Endodermal cell (in vitro differentiated cells): ENCODE measurements around the gene RASL10B. TPM values are rescaled to one million over a fixed set of nuclear protein-coding genes. Genes with fewer than 3 reads are reported as not detected.

Source experiments
- DNase-seq: peaks from one replicate; pipeline ENCODE4 v3.0.0-alpha.2; 2017
- H3K27ac ChIP-seq: 2 replicates; pipeline ENCODE4 v1.5.1; 2013; ENCODE audit warnings: mild to moderate bottlenecking, low read depth, low read length, moderate library complexity
- H3K27me3 ChIP-seq: 2 replicates; pipeline ENCODE4 v1.6.1; 2013; ENCODE audit warnings: mild to moderate bottlenecking, low read length, moderate library complexity; ENCODE audit not compliant: insufficient read depth, control insufficient read depth, poor library complexity, severe bottlenecking
- H3K36me3 ChIP-seq: 2 replicates; pipeline ENCODE4 v1.7.0; 2013; ENCODE audit warnings: mild to moderate bottlenecking, low read length, moderate library complexity; ENCODE audit not compliant: control insufficient read depth, insufficient read depth
- H3K4me1 ChIP-seq: one replicate; pipeline ENCODE4 v1.7.0; 2013; ENCODE audit warnings: low read length; ENCODE audit not compliant: control insufficient read depth, insufficient read depth
- H3K4me3 ChIP-seq: 2 replicates; pipeline ENCODE4 v1.5.1; 2013; ENCODE audit warnings: mild to moderate bottlenecking, low read length, moderate library complexity
- H3K9ac ChIP-seq: 2 replicates; pipeline ENCODE4 v1.6.1; 2013; ENCODE audit warnings: mild to moderate bottlenecking, low read length, moderate library complexity; ENCODE audit not compliant: poor library complexity, severe bottlenecking; ENCODE audit errors: extremely low read depth
- H3K9me3 ChIP-seq: 2 replicates; pipeline ENCODE4 v1.6.1; 2013; ENCODE audit warnings: mild to moderate bottlenecking, low read length, moderate library complexity; ENCODE audit not compliant: control insufficient read depth
- H3K27ac Mint-ChIP-seq: 2 replicates; pipeline ENCODE4 v1.8.0; 2020; ENCODE audit warnings: mixed read lengths
- H3K27me3 Mint-ChIP-seq: 2 replicates; pipeline ENCODE4 v1.8.0; 2021; ENCODE audit warnings: mild to moderate bottlenecking, mixed read lengths; ENCODE audit not compliant: insufficient read depth
- H3K36me3 Mint-ChIP-seq: 2 replicates; pipeline ENCODE4 v1.8.0; 2020; ENCODE audit warnings: low read depth, mixed read lengths
- H3K4me1 Mint-ChIP-seq: 2 replicates; pipeline ENCODE4 v1.8.0; 2020; ENCODE audit warnings: mixed read lengths
- H3K4me3 Mint-ChIP-seq: 2 replicates; pipeline ENCODE4 v1.8.0; 2020; ENCODE audit warnings: mild to moderate bottlenecking, moderate library complexity, mixed read lengths
- H3K9me3 Mint-ChIP-seq: 2 replicates; pipeline ENCODE4 v1.8.0; 2020; ENCODE audit warnings: mild to moderate bottlenecking, mixed read lengths
- WGBS, 2 experiments: methylation state at CpG; one replicate each; pipeline versions ENCODE4 v1.1.5 to v1.1.7; 2013; ENCODE audit warnings: missing lambda C conversion rate in 2 of 2, mixed read lengths in 1 of 2; ENCODE audit not compliant: insufficient coverage in 1 of 2, insufficient read length in 1 of 2; 5-methylcytosine and 5-hydroxymethylcytosine counted together
- total RNA-seq, 2 donors: library from RNA; stranded (reverse); fragmentation: NEBNext Ultra II Directional in 1 of 2; extraction: Animal tissue kit (Norgen Biotek cat#: 25700) in 1 of 2; gene quantifications; 2 replicates in 1 of 2; 3 replicates in 1 of 2; pipeline ENCODE4 v1.2.1, GENCODE V29; 2021
- TF ChIP-seq, protein P1 (sequence below): fragments of 200-600 bp; sonication (generic); conservative IDR thresholded peaks from 2 replicates; pipeline ENCODE4 v1.5.0; 2021; ENCODE audit warnings: antibody characterized with exemption, mild to moderate bottlenecking

RASL10B gene
- total RNA-seq, 2 donors from 2014 or later = 28.6 to 31.9 TPM

DNA sequence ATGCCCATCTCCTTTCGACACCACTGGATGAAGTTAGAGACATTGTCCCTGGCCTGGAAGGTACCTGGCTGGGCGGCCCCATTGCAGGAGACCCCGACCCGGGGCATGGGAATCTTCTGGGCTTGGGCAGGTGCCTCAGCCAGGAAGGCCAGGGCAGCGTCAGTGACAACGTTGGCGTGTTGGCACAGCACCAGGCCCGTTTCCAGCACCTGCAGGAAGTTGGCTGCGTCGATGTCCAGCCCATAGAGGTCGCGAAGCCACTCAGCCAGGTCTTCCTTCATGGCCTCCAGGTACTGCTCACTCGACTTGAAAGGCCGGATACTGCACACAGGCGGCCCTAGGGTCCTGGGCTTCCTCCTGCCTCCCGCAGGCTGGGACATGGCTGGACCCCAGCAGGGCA is 21.0 kb downstream of the RASL10B start:
- H3K4me3 Mint-ChIP-seq = no peak overlapping the region
- H3K27me3 ChIP-seq = peaks cover 24% of the 10 kb centered on the region
- DNase-seq = no peak
- H3K9me3 ChIP-seq = no peaks in the 10 kb centered on the region
- no peak overlapping the region for H3K9ac ChIP-seq
- TF ChIP-seq, protein P1, sequence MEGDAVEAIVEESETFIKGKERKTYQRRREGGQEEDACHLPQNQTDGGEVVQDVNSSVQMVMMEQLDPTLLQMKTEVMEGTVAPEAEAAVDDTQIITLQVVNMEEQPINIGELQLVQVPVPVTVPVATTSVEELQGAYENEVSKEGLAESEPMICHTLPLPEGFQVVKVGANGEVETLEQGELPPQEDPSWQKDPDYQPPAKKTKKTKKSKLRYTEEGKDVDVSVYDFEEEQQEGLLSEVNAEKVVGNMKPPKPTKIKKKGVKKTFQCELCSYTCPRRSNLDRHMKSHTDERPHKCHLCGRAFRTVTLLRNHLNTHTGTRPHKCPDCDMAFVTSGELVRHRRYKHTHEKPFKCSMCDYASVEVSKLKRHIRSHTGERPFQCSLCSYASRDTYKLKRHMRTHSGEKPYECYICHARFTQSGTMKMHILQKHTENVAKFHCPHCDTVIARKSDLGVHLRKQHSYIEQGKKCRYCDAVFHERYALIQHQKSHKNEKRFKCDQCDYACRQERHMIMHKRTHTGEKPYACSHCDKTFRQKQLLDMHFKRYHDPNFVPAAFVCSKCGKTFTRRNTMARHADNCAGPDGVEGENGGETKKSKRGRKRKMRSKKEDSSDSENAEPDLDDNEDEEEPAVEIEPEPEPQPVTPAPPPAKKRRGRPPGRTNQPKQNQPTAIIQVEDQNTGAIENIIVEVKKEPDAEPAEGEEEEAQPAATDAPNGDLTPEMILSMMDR = no peak
- H3K27ac Mint-ChIP-seq = no peak overlapping the region
- H3K27me3 Mint-ChIP-seq = peaks cover 34% of the 10 kb centered on the region
- no peaks in the 10 kb centered on the region for H3K36me3 ChIP-seq
- H3K9me3 Mint-ChIP-seq = no peaks in the 10 kb centered on the region
- no peaks in the 10 kb centered on the region for H3K4me1 ChIP-seq
- H3K36me3 Mint-ChIP-seq = no peaks in the 10 kb centered on the region
- 89 to 95% methylated on average over 13 to 16 of the region's 16 CpGs for WGBS, 2 experiments
- no peak overlapping the region for H3K27ac ChIP-seq
- H3K4me1 Mint-ChIP-seq = peaks cover 4% of the 10 kb centered on the region
- no peak overlapping the region for H3K4me3 ChIP-seq

DNA sequence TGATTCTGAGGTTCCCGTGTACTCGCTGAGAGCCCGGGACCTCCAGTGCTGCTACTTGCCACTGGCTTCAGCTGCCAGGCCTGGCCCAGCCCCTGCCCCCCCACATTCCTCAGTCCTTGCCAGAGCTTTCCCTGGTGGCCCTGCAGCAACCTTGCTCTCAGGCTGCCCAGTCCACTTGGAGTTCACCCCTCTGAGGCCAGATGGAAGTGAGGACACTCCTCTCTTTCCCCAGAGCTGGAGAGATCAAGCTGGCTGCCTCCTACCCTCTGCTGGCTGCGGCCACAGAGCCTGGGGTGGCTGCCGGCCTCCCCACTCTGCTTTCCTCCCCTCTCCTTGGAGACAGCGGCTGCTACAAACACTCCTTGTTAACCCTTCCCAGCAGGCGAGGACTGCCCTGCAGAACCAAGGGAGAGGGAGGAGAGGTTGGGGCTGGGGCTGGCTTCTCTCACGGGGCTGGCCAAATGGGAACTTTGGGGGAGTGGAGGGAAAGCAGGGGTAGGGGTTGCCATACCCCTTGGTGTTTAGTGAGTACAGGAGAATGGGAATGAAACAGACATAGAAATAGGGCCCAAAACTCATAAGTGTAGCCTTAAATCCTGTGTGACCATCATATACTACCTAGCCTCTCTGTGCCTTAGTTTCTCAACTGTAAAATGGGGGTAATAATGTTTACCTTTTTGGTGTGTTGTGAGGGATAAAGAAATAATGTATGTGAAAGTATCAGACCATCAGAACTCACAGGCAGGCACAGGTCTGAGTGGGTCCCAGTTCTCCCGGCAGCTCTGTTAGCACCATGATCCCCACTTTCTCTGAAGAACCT is 21.7 kb downstream of the RASL10B start, which contains the start of gene GAS2L2:
Gene GAS2L2, minus strand, starts transcription at position 295 of the 820 bp plus-strand sequence. CDS start 389 bp downstream, outside the sequence.
- Histone ChIP-seq H3K4me1 (no peaks in the 10 kb centered on the region), H3K36me3 (no peaks in the 10 kb centered on the region), H3K4me3 (no peak within 1 kb of the TSS), H3K9ac (no peak within 1 kb of the TSS), H3K27me3 (peaks cover 24% of the 10 kb centered on the region), H3K9me3 (no peaks in the 10 kb centered on the region), H3K27ac (no peak within 1 kb of the TSS)
- Mint-ChIP-seq H3K36me3 (no peaks in the 10 kb centered on the region), H3K4me1 (peaks cover 4% of the 10 kb centered on the region), H3K27ac (no peak within 1 kb of the TSS), H3K4me3 (no peak within 1 kb of the TSS), H3K27me3 (peaks cover 34% of the 10 kb centered on the region), H3K9me3 (no peaks in the 10 kb centered on the region)
- 76 to 92% methylated on average over 2 to 8 of the region's 9 CpGs for WGBS, 2 experiments
- TF ChIP-seq, protein P1 = no peak
- peak; percentile 75 for DNase-seq

DNA sequence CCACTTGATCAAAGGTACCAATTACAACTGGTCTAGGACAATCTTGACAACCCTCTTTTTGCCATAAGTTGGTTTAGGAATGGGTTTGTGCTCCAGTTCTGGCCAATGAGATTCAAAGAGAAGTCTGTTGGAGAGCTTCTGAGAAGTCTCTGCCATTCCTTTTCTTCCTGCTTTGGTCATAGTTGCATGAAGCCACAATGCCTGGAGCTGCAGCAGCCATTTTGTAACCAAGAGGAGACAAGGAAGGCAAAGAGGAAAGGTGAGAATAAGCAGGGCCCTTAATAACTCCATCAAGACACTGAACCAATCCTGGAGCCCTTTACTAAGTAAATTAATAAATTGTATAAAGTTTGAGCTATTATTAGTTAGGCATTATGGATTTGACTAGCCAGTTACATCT is 25.8 kb downstream of the RASL10B start:
- Histone ChIP-seq H3K4me3 (no peak overlapping the region), H3K27ac (no peak overlapping the region), H3K4me1 (no peaks in the 10 kb centered on the region), H3K36me3 (no peaks in the 10 kb centered on the region), H3K9me3 (no peaks in the 10 kb centered on the region), H3K9ac (no peak overlapping the region), H3K27me3 (no peaks in the 10 kb centered on the region)
- H3K27ac Mint-ChIP-seq = no peak overlapping the region
- peaks cover 4% of the 10 kb centered on the region for H3K27me3 Mint-ChIP-seq
- no peak overlapping the region for H3K4me3 Mint-ChIP-seq
- DNase-seq = no peak
- TF ChIP-seq, protein P1 = no peak
- H3K9me3 Mint-ChIP-seq = no peaks in the 10 kb centered on the region
- no peaks in the 10 kb centered on the region for H3K36me3 Mint-ChIP-seq
- no peaks in the 10 kb centered on the region for H3K4me1 Mint-ChIP-seq
